NCI-H2081 treated with DMSO at 0.1 percent for 48 hours (cell line): ENCODE measurements around the gene ASAP3.

Experiments
- DNase-seq: peaks from one replicate; lab custom pipeline; 2025; lab: John Stamatoyannopoulos, UW

Gene ASAP3

GRCh38 chr1:23448846-23449245, 35.1 kb downstream of the ASAP3 start:
- DNase-seq: no peak

GRCh38 chr1:23446661-23447310, 37.2 kb downstream of the ASAP3 start:
- no peak for DNase-seq

- no peak for DNase-seq
Observed at GRCh38 chr1:23444596-23445390, 39.2 kb downstream of the ASAP3 start.

GRCh38 chr1:23444104-23444533, 39.9 kb downstream of the ASAP3 start:
- DNase-seq: no peak

- no peak for DNase-seq
Observed at GRCh38 chr1:23442751-23443150, 41.2 kb downstream of the ASAP3 start.

- DNase-seq: no peak
Observed at GRCh38 chr1:23441446-23442148, 42.4 kb downstream of the ASAP3 start.

- no peak for DNase-seq
Observed at GRCh38 chr1:23438545-23438944, 45.4 kb downstream of the ASAP3 start.

GRCh38 chr1:23437355-23437664, 46.7 kb downstream of the ASAP3 start:
- DNase-seq: no peak

- no peak for DNase-seq
Observed at GRCh38 chr1:23436520-23437354, 47.2 kb downstream of the ASAP3 start.

GRCh38 chr1:23434260-23434775, 49.7 kb downstream of the ASAP3 start:
- DNase-seq: no peak

GRCh38 chr1:23433122-23433521, 50.9 kb downstream of the ASAP3 start:
- DNase-seq: no peak

- DNase-seq: no peak
Observed at GRCh38 chr1:23431431-23431830, 52.5 kb downstream of the ASAP3 start.

- no peak for DNase-seq
Observed at GRCh38 chr1:23430803-23431202, 53.2 kb downstream of the ASAP3 start.

- DNase-seq: no peak
Observed at GRCh38 chr1:23428136-23428905, 55.7 kb downstream of the ASAP3 start.

GRCh38 chr1:23427550-23427949, 56.4 kb downstream of the ASAP3 start:
- DNase-seq: no peak

GRCh38 chr1:23426828-23427227, 57.2 kb downstream of the ASAP3 start:
- DNase-seq: no peak

- no peak for DNase-seq
Observed at GRCh38 chr1:23425193-23425494, 58.8 kb downstream of the ASAP3 start.

- no peak for DNase-seq
Observed at GRCh38 chr1:23424293-23425192, 59.4 kb downstream of the ASAP3 start, which contains the start of gene TCEA3. TSS of gene TCEA3 (minus strand) at chr1:23424748. CDS start at chr1:23424633, 115 bp downstream.

GRCh38 chr1:23423415-23424292, 60.3 kb downstream of the ASAP3 start:
- no peak for DNase-seq
